SK-N-SH treated with all-trans-retinoic acid at 6 μM for 48 hours (cell line): Measurements from ENCODE around the gene RAI14.

Experiments
- ATAC-seq: fragments of 200-7000 bp; cut with Tn5 transposase; 3 replicates; pipeline ENCODE4 v1.9.1; 2020; ENCODE audit warnings: mild to moderate bottlenecking, moderate library complexity
- ARNTL ChIP-seq: fragments of 450-650 bp; formaldehyde crosslinking; IDR thresholded peaks from 2 replicates; pipeline ENCODE4 v1.5.0; 2020; ENCODE audit warnings: low read depth, mild to moderate bottlenecking, moderate library complexity, borderline replicate concordance
- BACH2 ChIP-seq: fragments of 250-450 bp; sonication (Bioruptor Pico); IDR thresholded peaks from 2 replicates; pipeline ENCODE4 v1.9.0; 2021; ENCODE audit warnings: mild to moderate bottlenecking, borderline replicate concordance
- CSDC2 ChIP-seq: fragments of 250-450 bp; sonication (Bioruptor Pico); IDR thresholded peaks from 2 replicates; pipeline ENCODE4 v1.5.0; 2020; ENCODE audit warnings: mild to moderate bottlenecking, moderate library complexity
- ESRRG ChIP-seq: fragments of 250-450 bp; sonication (Bioruptor Pico); IDR thresholded peaks from 2 replicates; pipeline ENCODE4 v1.6.1; 2021; ENCODE audit warnings: mild to moderate bottlenecking
- GLIS3 ChIP-seq: fragments of 250-450 bp; sonication (Bioruptor Pico); IDR thresholded peaks from 2 replicates; pipeline ENCODE4 v1.5.0; 2020; ENCODE audit warnings: mild to moderate bottlenecking, moderate library complexity
- OSR1 ChIP-seq: fragments of 250-450 bp; sonication (Bioruptor Pico); IDR thresholded peaks from 2 replicates; pipeline ENCODE4 v1.8.0; 2022; ENCODE audit warnings: moderate library complexity, mild to moderate bottlenecking, inconsistent platforms
- PPARA ChIP-seq: fragments of 250-450 bp; sonication (Bioruptor Pico); IDR thresholded peaks from 2 replicates; pipeline ENCODE4 v1.5.0; 2020; ENCODE audit warnings: mild to moderate bottlenecking, borderline replicate concordance
- SNAI2 ChIP-seq: fragments of 250-450 bp; sonication (Bioruptor Pico); IDR thresholded peaks from 2 replicates; pipeline ENCODE4 v1.5.0; 2020; ENCODE audit warnings: mild to moderate bottlenecking, moderate library complexity
- TCF4 ChIP-seq: fragments of 250-450 bp; sonication (Bioruptor Pico); IDR thresholded peaks from 2 replicates; pipeline ENCODE4 v1.8.0; 2021; ENCODE audit warnings: mild to moderate bottlenecking, moderate library complexity, borderline replicate concordance
- TOX ChIP-seq: fragments of 250-450 bp; sonication (Bioruptor Pico); IDR thresholded peaks from 2 replicates; pipeline ENCODE4 v1.8.0; 2021; ENCODE audit warnings: mild to moderate bottlenecking, moderate library complexity, borderline replicate concordance
- ZC3H10 ChIP-seq: fragments of 250-450 bp; sonication (Bioruptor Pico); IDR thresholded peaks from 2 replicates; pipeline ENCODE4 v1.5.1; 2021; ENCODE audit warnings: mild to moderate bottlenecking, moderate library complexity
- ZFP3 ChIP-seq: fragments of 250-450 bp; sonication (Bioruptor Pico); IDR thresholded peaks from 2 replicates; pipeline ENCODE4 v1.5.0; 2020; ENCODE audit warnings: mild to moderate bottlenecking, moderate library complexity
- ZFP30 ChIP-seq: fragments of 450-650 bp; formaldehyde crosslinking; IDR thresholded peaks from 2 replicates; pipeline ENCODE4 v1.5.0; 2022; ENCODE audit warnings: mild to moderate bottlenecking, moderate library complexity
- ZNF565 ChIP-seq: fragments of 450-650 bp; formaldehyde crosslinking; conservative IDR thresholded peaks from 2 replicates; pipeline ENCODE4 v1.5.0; 2020; ENCODE audit warnings: low read depth, mild to moderate bottlenecking, moderate library complexity
- ZNF70 ChIP-seq: fragments of 450-650 bp; formaldehyde crosslinking; IDR thresholded peaks from 2 replicates; pipeline ENCODE4 v1.5.0; 2020; ENCODE audit warnings: mild to moderate bottlenecking, moderate library complexity
- ZNF8 ChIP-seq: fragments of 450-650 bp; formaldehyde crosslinking; IDR thresholded peaks from 2 replicates; pipeline ENCODE4 v1.5.0; 2020; ENCODE audit warnings: mild to moderate bottlenecking, moderate library complexity
- TF ChIP-seq, protein P1 (sequence below): fragments of 250-450 bp; sonication (Bioruptor Pico); IDR thresholded peaks from 2 replicates; pipeline ENCODE4 v1.5.1; 2021; ENCODE audit warnings: mild to moderate bottlenecking, moderate library complexity
- TF ChIP-seq, protein P2 (sequence below): fragments of 250-450 bp; sonication (Bioruptor Pico); IDR thresholded peaks from 2 replicates; pipeline ENCODE4 v1.8.0; 2021; ENCODE audit warnings: low read depth, mild to moderate bottlenecking, moderate library complexity, borderline replicate concordance
- TF ChIP-seq, protein P3 (sequence below): fragments of 250-450 bp; sonication (Bioruptor Pico); IDR thresholded peaks from 2 replicates; pipeline ENCODE4 v1.8.0; 2020; ENCODE audit warnings: mild to moderate bottlenecking, moderate library complexity, borderline replicate concordance
- TF ChIP-seq, protein P4 (sequence below): fragments of 250-450 bp; sonication (Bioruptor Pico); IDR thresholded peaks from 2 replicates; pipeline ENCODE4 v1.5.0; 2020; ENCODE audit warnings: mild to moderate bottlenecking, moderate library complexity
- TF ChIP-seq, protein P5 (sequence below): fragments of 250-450 bp; sonication (Bioruptor Pico); IDR thresholded peaks from 2 replicates; pipeline ENCODE4 v1.5.1; 2020; ENCODE audit warnings: low read depth, mild to moderate bottlenecking, moderate library complexity

RAI14 gene

DNA sequence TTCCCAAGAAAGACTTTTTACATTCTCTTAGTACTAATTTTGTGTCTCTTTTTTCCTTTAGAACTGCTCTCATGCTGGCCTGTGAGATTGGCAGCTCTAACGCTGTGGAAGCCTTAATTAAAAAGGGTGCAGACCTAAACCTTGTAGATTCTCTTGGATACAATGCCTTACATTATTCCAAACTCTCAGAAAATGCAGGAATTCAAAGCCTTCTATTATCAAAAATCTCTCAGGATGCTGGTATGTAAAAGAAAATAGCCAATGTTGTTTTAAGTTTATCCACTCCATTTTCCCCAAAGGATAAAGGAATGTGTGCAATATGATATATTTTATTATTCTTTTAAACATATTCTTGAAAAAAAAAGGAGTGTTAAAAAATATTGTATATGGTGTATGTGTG is 155.6 kb downstream of the RAI14 start:
- TF ChIP-seq ZFP30 (CRISPR knock-in tag): no peak
- TF ChIP-seq PPARA (CRISPR knock-in tag): no peak
- TF ChIP-seq SNAI2 (CRISPR knock-in tag): no peak
- no peak for ATAC-seq

DNA sequence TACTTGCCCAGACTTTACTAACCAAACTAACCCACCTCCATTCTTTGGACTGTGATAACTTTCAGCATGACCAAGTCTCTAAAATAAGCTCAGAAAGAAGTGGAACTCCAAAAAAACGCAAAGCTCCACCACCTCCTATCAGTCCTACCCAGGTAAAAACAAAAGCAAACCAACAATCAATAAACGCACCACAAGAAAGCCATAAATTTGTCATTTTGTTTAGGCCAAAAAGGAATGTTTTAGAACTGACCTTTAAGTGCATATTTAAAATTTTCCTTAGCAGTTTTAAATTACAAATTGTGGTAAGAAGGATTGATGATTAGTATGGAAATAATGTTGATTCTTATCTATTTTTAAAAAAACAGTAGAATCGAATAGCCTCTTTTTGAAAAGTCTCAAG is 157.4 kb downstream of the RAI14 start:
- no peak for ATAC-seq
- TF ChIP-seq ARNTL (no peak), SNAI2 (CRISPR knock-in tag) (no peak)

DNA sequence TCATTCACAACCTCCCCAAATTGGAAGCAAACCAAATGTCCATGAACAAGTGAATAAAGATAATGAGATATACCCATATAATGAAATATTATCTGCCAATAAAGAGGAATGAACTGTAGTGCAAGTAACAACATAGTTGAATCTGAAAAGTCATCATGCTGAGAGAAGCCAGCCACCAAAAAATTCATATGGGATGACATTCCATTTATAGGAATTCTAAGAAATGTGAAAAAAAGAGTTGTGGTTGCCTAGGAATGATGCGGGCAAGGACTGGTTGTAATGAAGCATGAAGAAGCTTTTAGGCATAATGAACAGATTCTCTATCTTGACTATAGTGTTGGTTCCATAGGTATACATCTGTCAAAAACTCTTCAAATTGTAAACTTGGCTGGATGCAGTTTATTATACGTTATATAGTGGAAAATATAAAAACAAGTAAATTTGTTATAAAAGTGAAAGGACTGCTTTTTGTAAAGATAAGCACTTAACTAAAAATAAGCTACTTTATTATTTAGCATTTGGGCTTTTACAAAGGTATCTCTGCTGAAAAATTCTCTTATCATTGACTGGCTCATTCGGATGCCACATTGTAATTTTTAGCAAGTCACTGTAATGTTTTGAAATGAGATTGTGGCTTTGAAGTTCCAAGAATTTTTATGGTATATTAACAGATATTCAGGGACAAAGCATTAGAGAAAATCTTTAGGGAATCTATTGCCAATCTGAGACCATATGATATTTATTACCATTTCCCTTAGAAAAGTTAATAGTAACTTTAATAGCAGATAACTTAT is 161.6 kb downstream of the RAI14 start:
- TF ChIP-seq ZC3H10 (CRISPR knock-in tag) (no peak), ZFP30 (CRISPR knock-in tag) (no peak), ZNF565 (CRISPR knock-in tag) (no peak), ZFP3 (CRISPR knock-in tag) (no peak), ZNF70 (no peak), TCF4 (no peak), ARNTL (no peak), GLIS3 (no peak), TOX (CRISPR knock-in tag) (no peak), ZNF8 (CRISPR knock-in tag) (no peak), ESRRG (no peak), SNAI2 (CRISPR knock-in tag) (no peak), PPARA (CRISPR knock-in tag) (no peak), OSR1 (no peak), CSDC2 (no peak), BACH2 (no peak)
- TF ChIP-seq, protein P1, sequence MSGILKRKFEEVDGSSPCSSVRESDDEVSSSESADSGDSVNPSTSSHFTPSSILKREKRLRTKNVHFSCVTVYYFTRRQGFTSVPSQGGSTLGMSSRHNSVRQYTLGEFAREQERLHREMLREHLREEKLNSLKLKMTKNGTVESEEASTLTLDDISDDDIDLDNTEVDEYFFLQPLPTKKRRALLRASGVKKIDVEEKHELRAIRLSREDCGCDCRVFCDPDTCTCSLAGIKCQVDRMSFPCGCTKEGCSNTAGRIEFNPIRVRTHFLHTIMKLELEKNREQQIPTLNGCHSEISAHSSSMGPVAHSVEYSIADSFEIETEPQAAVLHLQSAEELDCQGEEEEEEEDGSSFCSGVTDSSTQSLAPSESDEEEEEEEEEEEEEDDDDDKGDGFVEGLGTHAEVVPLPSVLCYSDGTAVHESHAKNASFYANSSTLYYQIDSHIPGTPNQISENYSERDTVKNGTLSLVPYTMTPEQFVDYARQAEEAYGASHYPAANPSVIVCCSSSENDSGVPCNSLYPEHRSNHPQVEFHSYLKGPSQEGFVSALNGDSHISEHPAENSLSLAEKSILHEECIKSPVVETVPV (CRISPR knock-in tag): no peak
- TF ChIP-seq, protein P2, sequence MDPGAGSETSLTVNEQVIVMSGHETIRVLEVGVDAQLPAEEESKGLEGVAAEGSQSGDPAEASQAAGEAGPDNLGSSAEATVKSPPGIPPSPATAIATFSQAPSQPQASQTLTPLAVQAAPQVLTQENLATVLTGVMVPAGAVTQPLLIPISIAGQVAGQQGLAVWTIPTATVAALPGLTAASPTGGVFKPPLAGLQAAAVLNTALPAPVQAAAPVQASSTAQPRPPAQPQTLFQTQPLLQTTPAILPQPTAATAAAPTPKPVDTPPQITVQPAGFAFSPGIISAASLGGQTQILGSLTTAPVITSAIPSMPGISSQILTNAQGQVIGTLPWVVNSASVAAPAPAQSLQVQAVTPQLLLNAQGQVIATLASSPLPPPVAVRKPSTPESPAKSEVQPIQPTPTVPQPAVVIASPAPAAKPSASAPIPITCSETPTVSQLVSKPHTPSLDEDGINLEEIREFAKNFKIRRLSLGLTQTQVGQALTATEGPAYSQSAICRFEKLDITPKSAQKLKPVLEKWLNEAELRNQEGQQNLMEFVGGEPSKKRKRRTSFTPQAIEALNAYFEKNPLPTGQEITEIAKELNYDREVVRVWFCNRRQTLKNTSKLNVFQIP (CRISPR knock-in tag): no peak
- TF ChIP-seq, protein P3, sequence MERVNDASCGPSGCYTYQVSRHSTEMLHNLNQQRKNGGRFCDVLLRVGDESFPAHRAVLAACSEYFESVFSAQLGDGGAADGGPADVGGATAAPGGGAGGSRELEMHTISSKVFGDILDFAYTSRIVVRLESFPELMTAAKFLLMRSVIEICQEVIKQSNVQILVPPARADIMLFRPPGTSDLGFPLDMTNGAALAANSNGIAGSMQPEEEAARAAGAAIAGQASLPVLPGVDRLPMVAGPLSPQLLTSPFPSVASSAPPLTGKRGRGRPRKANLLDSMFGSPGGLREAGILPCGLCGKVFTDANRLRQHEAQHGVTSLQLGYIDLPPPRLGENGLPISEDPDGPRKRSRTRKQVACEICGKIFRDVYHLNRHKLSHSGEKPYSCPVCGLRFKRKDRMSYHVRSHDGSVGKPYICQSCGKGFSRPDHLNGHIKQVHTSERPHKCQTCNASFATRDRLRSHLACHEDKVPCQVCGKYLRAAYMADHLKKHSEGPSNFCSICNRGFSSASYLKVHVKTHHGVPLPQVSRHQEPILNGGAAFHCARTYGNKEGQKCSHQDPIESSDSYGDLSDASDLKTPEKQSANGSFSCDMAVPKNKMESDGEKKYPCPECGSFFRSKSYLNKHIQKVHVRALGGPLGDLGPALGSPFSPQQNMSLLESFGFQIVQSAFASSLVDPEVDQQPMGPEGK (CRISPR knock-in tag): no peak
- TF ChIP-seq, protein P4, sequence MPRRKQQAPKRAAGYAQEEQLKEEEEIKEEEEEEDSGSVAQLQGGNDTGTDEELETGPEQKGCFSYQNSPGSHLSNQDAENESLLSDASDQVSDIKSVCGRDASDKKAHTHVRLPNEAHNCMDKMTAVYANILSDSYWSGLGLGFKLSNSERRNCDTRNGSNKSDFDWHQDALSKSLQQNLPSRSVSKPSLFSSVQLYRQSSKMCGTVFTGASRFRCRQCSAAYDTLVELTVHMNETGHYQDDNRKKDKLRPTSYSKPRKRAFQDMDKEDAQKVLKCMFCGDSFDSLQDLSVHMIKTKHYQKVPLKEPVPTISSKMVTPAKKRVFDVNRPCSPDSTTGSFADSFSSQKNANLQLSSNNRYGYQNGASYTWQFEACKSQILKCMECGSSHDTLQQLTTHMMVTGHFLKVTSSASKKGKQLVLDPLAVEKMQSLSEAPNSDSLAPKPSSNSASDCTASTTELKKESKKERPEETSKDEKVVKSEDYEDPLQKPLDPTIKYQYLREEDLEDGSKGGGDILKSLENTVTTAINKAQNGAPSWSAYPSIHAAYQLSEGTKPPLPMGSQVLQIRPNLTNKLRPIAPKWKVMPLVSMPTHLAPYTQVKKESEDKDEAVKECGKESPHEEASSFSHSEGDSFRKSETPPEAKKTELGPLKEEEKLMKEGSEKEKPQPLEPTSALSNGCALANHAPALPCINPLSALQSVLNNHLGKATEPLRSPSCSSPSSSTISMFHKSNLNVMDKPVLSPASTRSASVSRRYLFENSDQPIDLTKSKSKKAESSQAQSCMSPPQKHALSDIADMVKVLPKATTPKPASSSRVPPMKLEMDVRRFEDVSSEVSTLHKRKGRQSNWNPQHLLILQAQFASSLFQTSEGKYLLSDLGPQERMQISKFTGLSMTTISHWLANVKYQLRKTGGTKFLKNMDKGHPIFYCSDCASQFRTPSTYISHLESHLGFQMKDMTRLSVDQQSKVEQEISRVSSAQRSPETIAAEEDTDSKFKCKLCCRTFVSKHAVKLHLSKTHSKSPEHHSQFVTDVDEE (CRISPR knock-in tag): no peak

DNA sequence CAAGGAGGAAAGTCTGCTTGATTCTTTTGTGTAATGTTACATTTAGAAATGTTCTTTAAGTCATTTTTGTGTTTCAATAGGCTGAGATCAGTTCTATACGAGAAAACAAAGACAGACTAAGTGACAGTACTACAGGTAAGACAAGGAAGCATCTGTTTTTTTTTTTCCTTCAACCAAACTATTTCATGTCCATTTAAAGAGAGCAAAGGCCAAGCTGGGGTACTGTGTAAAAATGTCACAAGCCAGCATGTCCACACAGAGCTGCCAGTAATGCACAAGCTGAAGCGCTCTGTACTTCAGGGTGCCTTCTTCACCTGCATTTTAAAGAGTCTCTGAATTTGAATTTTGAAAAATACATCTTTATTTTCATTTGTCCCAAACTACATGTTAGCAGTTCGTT is 162.6 kb downstream of the RAI14 start:
- no peak for ATAC-seq
- TF ChIP-seq ZNF70 (no peak), ZFP30 (CRISPR knock-in tag) (no peak), ZFP3 (CRISPR knock-in tag) (no peak), SNAI2 (CRISPR knock-in tag) (no peak), GLIS3 (no peak)
- TF ChIP-seq, protein P2 (CRISPR knock-in tag): no peak
- TF ChIP-seq, protein P3 (CRISPR knock-in tag): no peak
- TF ChIP-seq, protein P5, sequence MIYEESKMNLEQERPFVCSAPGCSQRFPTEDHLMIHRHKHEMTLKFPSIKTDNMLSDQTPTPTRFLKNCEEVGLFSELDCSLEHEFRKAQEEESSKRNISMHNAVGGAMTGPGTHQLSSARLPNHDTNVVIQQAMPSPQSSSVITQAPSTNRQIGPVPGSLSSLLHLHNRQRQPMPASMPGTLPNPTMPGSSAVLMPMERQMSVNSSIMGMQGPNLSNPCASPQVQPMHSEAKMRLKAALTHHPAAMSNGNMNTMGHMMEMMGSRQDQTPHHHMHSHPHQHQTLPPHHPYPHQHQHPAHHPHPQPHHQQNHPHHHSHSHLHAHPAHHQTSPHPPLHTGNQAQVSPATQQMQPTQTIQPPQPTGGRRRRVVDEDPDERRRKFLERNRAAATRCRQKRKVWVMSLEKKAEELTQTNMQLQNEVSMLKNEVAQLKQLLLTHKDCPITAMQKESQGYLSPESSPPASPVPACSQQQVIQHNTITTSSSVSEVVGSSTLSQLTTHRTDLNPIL (CRISPR knock-in tag): no peak

More for the DNA sequence above, 161.6 kb downstream of the RAI14 start:
- ATAC-seq: peak; percentile 40; the same call in 2 of the 3 replicates
